ENCODE results near the gene PRKCZ. TPM values are rescaled to one million over a fixed set of nuclear protein-coding genes. Genes with fewer than 3 reads are reported as not detected.

Gene PRKCZ
- total and polyA plus RNA-seq, 9 of the 15 experiments (the other 6 are each of a cell fraction or from before 2014, with no cell fraction given) = 0.07 to 3.1 (median 1.3) TPM

- no peak for TF ChIP-seq ZNF76 (CRISPR knock-in tag; IDR thresholded peaks at IDR 0.05; ENCODE audit: borderline replicate concordance)
- no peak for TF ChIP-seq RBM15 (IDR thresholded peaks at IDR 0.05; ENCODE audit: insufficient read depth, low read length)
- no peak for TF ChIP-seq MCM7 (IDR thresholded peaks at IDR 0.05)
- TF ChIP-seq ZC3H11A (IDR thresholded peaks at IDR 0.05; ENCODE audit: low read depth, low read length) = no peak
- TF ChIP-seq ZNF707 (CRISPR knock-in tag; conservative IDR thresholded peaks at IDR 0.05) = no peak
- TF ChIP-seq STAG1 (CRISPR knock-in tag; IDR thresholded peaks at IDR 0.05; ENCODE audit: borderline replicate concordance) = no peak
- TF ChIP-seq LCOR (CRISPR knock-in tag; IDR thresholded peaks at IDR 0.05) = no peak
- no peak for TF ChIP-seq POLR2AphosphoS2 (IDR thresholded peaks at IDR 0.05; ENCODE audit: low read length)
- TF ChIP-seq MAFF (IDR thresholded peaks at IDR 0.05; ENCODE audit: low read length) = peak; percentile 99
- TF ChIP-seq SMARCC2 (IDR thresholded peaks at IDR 0.05; ENCODE audit: low read depth) = no peak
- no peak for TF ChIP-seq HSF4 (CRISPR knock-in tag; IDR thresholded peaks at IDR 0.05; ENCODE audit: borderline replicate concordance)
- TF ChIP-seq HIVEP1 (CRISPR knock-in tag; IDR thresholded peaks at IDR 0.05) = no peak
- TF ChIP-seq ZNF384 (IDR thresholded peaks at IDR 0.05; ENCODE audit: low read depth, low read length) = no peak
- no peak for TF ChIP-seq E2F5 (CRISPR knock-in tag; IDR thresholded peaks at IDR 0.05)
- TF ChIP-seq TBP (optimal IDR thresholded peaks at IDR 0.05; ENCODE audit: low read depth, low read length) = no peak
- TF ChIP-seq RBM17 (IDR thresholded peaks at IDR 0.05; ENCODE audit: borderline replicate concordance, low read depth, low read length) = no peak
- TF ChIP-seq ZNF232 (CRISPR knock-in tag; IDR thresholded peaks at IDR 0.05) = no peak
- no peak for TF ChIP-seq FOXA3 (CRISPR knock-in tag; conservative IDR thresholded peaks at IDR 0.05 in 1 of 2, IDR thresholded peaks at IDR 0.05 in 1 of 2)
- TF ChIP-seq BACH1 (tag; IDR thresholded peaks at IDR 0.05) = no peak
- TF ChIP-seq LARP7 (IDR thresholded peaks at IDR 0.05) = no peak
- TF ChIP-seq RAD51 (IDR thresholded peaks at IDR 0.05; ENCODE audit: borderline replicate concordance, low read depth) = no peak
- no peak for TF ChIP-seq ZBTB7A (IDR thresholded peaks at IDR 0.05; ENCODE audit: borderline replicate concordance, control insufficient read depth, low read depth, low read length)
- TF ChIP-seq CREB3L1 (IDR thresholded peaks at IDR 0.05; ENCODE audit: borderline replicate concordance, low read depth) = no peak
- no peak for TF ChIP-seq PYGO2 (tag; IDR thresholded peaks at IDR 0.05)
- no peak for TF ChIP-seq ZHX1 (conservative IDR thresholded peaks at IDR 0.05; ENCODE audit: low read length)
- no peak for TF ChIP-seq ZNF77 (CRISPR knock-in tag; IDR thresholded peaks at IDR 0.05)
- no peak for TF ChIP-seq HEY1 (CRISPR knock-in tag; IDR thresholded peaks at IDR 0.05; ENCODE audit: borderline replicate concordance)
Observed at GRCh38 chr1:2001773-2002411, 48.3 kb upstream of the PRKCZ start (continued).
